ENCODE data around the gene PIM1. TPM values are rescaled to one million over a fixed set of nuclear protein-coding genes. Genes with fewer than 3 reads are reported as not detected.

PIM1 gene
- total RNA-seq, 1 experiment from 2014 or later, result 18.6 TPM

DNA sequence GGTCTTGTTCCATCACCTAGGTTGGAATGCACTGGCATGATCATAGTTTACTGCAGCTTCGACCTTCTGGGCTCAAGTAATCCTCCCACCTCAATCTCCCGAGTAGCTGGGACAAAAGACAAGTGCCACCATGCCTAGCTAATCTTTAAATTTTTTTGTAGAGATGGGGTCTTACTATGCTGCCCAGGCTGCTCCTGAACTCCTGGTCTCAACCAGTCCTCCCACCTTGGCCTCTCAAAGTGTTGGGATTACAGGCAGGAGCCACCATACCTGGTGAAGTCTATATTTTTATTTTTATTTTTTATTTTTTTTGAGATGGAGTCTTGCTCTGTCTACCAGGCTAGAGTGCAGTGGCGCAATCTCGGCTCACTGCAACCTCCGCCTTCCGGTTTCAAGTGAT, 11.4 kb upstream of the PIM1 start:
- no peaks in the 10 kb centered on the region for H3K9me3 Mint-ChIP-seq (ENCODE audit: low read depth, unreplicated experiment)
- no peak overlapping the region for H3K27ac Mint-ChIP-seq (ENCODE audit: unreplicated experiment)
- BruUV-seq (replicated peaks), result no TSS peak
- CTCF ChIA-PET, result no interaction called here
- intact Hi-C loops (cut with micrococcal nuclease; ENCODE audit: unreplicated experiment), result no loop called here
- TF ChIP-seq, protein P1, sequence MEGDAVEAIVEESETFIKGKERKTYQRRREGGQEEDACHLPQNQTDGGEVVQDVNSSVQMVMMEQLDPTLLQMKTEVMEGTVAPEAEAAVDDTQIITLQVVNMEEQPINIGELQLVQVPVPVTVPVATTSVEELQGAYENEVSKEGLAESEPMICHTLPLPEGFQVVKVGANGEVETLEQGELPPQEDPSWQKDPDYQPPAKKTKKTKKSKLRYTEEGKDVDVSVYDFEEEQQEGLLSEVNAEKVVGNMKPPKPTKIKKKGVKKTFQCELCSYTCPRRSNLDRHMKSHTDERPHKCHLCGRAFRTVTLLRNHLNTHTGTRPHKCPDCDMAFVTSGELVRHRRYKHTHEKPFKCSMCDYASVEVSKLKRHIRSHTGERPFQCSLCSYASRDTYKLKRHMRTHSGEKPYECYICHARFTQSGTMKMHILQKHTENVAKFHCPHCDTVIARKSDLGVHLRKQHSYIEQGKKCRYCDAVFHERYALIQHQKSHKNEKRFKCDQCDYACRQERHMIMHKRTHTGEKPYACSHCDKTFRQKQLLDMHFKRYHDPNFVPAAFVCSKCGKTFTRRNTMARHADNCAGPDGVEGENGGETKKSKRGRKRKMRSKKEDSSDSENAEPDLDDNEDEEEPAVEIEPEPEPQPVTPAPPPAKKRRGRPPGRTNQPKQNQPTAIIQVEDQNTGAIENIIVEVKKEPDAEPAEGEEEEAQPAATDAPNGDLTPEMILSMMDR (IDR thresholded peaks at IDR 0.05; ENCODE audit: unreplicated experiment), result no peak
- H3K36me3 Mint-ChIP-seq (ENCODE audit: insufficient read depth, unreplicated experiment), result no peaks in the 10 kb centered on the region
- no peak for DNase-seq
- H3K4me1 Mint-ChIP-seq (ENCODE audit: low read depth, unreplicated experiment), result peaks cover 17% of the 10 kb centered on the region
- no peaks in the 10 kb centered on the region for H3K27me3 Mint-ChIP-seq (ENCODE audit: unreplicated experiment)
- no peak overlapping the region for H3K4me3 Mint-ChIP-seq (ENCODE audit: low read depth, unreplicated experiment)

DNA sequence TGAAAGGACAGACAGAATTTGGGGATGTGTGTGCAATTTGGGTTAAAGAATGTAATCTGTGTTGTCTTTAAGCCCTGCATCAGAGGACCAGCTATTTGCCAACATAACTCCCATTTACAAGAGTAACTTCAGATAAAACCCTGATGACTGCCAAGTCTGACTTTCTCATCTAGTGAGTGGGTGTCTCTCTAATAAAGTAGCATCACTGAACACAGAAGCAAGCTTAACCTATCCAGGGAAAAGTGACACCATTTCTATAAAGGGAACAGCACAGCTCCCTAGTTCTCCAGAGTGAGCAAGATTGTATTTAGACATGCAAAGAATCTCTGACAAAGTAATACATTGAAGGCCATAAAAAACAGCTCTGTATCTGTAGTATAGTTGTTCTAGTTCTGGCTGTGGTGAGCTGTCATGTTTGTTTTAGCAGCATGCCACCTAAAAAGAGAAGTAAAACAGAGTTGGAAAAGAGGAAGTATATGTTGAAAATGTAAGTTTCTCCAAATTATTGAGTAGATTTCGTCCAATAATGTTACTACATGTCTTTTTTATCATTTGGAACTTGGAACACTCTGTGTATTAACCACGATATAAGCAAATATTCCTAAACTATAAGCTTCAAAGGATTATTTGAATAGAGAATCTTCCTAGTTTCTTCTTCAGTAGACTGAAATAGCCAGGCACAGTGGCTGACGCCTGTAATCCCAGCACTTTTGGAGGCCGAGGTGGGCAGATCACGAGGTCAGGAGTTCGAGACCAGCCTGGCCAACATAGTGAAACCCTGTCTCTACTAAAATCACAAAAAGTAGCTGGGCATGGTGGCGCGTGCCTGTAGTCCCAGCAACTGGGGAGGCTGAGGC, 8.8 kb upstream of the PIM1 start:
- H3K27ac Mint-ChIP-seq (ENCODE audit: unreplicated experiment), result no peak overlapping the region
- H3K4me3 Mint-ChIP-seq (ENCODE audit: low read depth, unreplicated experiment), result no peak overlapping the region
- no peaks in the 10 kb centered on the region for H3K9me3 Mint-ChIP-seq (ENCODE audit: low read depth, unreplicated experiment)
- DNase-seq, result no peak
- CTCF ChIA-PET, result interaction anchor here (2.1 kb wide), 1 partner anchor 105 kb away, joined by 5 read pairs; no protein-coding TSS in a partner anchor
- no peaks in the 10 kb centered on the region for H3K27me3 Mint-ChIP-seq (ENCODE audit: unreplicated experiment)
- H3K36me3 Mint-ChIP-seq (ENCODE audit: insufficient read depth, unreplicated experiment), result no peaks in the 10 kb centered on the region
- no TSS peak for BruUV-seq (replicated peaks)
- H3K4me1 Mint-ChIP-seq (ENCODE audit: low read depth, unreplicated experiment), result peaks cover 9% of the 10 kb centered on the region
- TF ChIP-seq, protein P1 (IDR thresholded peaks at IDR 0.05; ENCODE audit: unreplicated experiment), result no peak
- intact Hi-C loops (cut with micrococcal nuclease; ENCODE audit: unreplicated experiment), result no loop called here

DNA sequence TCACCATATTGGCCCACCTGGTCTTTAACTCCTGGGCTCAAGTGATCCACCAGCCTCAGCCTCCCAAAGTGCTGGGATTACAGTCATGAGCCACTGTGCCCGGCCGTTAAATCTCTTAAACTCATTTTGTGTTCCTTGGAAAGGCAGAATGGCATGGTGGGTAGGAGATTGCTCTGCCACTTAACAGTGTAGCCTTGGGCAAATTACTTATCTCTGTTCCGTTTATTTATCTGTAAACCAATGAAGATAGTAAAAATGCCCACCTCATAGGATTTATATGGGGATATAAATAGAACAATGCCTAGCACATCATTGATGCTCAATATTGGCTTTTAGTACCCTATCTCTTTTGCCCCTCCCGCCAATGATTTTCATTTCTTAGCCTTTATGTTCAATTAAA, 7.2 kb upstream of the PIM1 start:
- Mint-ChIP-seq H3K4me1 (ENCODE audit: low read depth, unreplicated experiment) (no peaks in the 10 kb centered on the region), H3K36me3 (ENCODE audit: insufficient read depth, unreplicated experiment) (no peaks in the 10 kb centered on the region), H3K27ac (ENCODE audit: unreplicated experiment) (no peak overlapping the region), H3K9me3 (ENCODE audit: low read depth, unreplicated experiment) (no peaks in the 10 kb centered on the region), H3K4me3 (ENCODE audit: low read depth, unreplicated experiment) (no peak overlapping the region), H3K27me3 (ENCODE audit: unreplicated experiment) (no peaks in the 10 kb centered on the region)
- intact Hi-C loops (cut with micrococcal nuclease; ENCODE audit: unreplicated experiment), result no loop called here
- no TSS peak for BruUV-seq (replicated peaks)
- TF ChIP-seq, protein P1 (IDR thresholded peaks at IDR 0.05; ENCODE audit: unreplicated experiment), result no peak
- CTCF ChIA-PET, result interaction anchor here (1.0 kb wide), 1 partner anchor 129 kb away, joined by 3 read pairs; no protein-coding TSS in a partner anchor
- DNase-seq, result no peak

DNA sequence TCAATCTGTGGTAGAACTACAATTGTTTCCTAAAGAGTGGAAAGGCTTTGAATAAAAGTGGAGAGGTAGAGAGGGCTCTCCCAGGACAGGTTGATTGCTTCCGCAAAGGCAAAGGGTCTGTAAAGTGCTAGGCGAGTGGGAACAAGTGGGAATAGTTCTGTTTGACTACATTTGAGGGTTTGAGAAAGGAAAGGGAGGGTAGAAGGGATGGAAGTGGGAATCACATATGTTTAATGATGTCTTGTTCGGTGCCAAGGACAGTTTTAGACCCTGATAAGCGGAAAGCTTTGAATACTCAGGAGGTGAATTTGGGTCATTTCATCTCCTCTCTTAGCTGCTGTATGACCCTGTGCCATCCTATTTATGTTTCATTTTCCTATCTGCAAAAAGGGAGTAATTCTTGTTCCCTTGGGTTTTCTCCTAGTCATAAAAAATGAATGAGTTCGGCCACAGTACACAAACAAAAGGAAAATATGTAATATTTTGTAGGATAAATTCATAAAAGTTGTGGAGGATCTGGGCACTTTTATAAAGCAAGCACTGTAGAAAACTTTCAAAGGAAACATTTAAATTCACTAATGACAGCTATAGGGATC, 1.7 kb upstream of the PIM1 start:
- no peaks in the 10 kb centered on the region for H3K9me3 Mint-ChIP-seq (ENCODE audit: low read depth, unreplicated experiment)

More for the DNA sequence above, 1.7 kb upstream of the PIM1 start:
- no TSS peak for BruUV-seq (replicated peaks)
- CTCF ChIA-PET, result interaction anchor here (1.3 to 4.7 kb wide), 3 partner anchors 65 to 149 kb away, joined by 3 to 58 read pairs (median 6); no protein-coding TSS in a partner anchor
- no peak overlapping the region for H3K27ac Mint-ChIP-seq (ENCODE audit: unreplicated experiment)
- TF ChIP-seq, protein P1 (IDR thresholded peaks at IDR 0.05; ENCODE audit: unreplicated experiment), result no peak
- no peaks in the 10 kb centered on the region for H3K27me3 Mint-ChIP-seq (ENCODE audit: unreplicated experiment)
- H3K4me1 Mint-ChIP-seq (ENCODE audit: low read depth, unreplicated experiment), result peaks cover 12% of the 10 kb centered on the region
- peaks cover 43% of the 10 kb centered on the region for H3K36me3 Mint-ChIP-seq (ENCODE audit: insufficient read depth, unreplicated experiment)
- no peak for DNase-seq
- H3K4me3 Mint-ChIP-seq (ENCODE audit: low read depth, unreplicated experiment), result no peak overlapping the region
- intact Hi-C loops (cut with micrococcal nuclease; ENCODE audit: unreplicated experiment), result loop anchor here (2.0 kb wide), 1 partner anchor 65 kb away; no protein-coding TSS in a partner anchor
